A549 (cell line): Measurements from ENCODE around the gene ZFAND4.
"Not testable (repeated sequence)": the region's sequence is repeated elsewhere in the genome, so short reads cannot be mapped to it uniquely, and the experiment has no call there.

Experiments
- CBX8 ChIP-seq: fragments of 200-600 bp; sonication (generic); IDR thresholded peaks from 2 replicates; pipeline ENCODE4 v1.6.1; 2016
- CHD4 ChIP-seq: fragments of 200-600 bp; sonication (generic); IDR thresholded peaks from 2 replicates; pipeline ENCODE4 v1.6.1; 2016; ENCODE audit warnings: antibody characterized with exemption, mild to moderate bottlenecking, borderline replicate concordance
- MAFK ChIP-seq: fragments of 450-650 bp; IDR thresholded peaks from 2 replicates; pipeline ENCODE4 v1.6.1; 2014; ENCODE audit not compliant: partially characterized antibody
- MAZ ChIP-seq: fragments of 150-350 bp; IDR thresholded peaks from 2 replicates; pipeline ENCODE4 v1.6.1; 2014; ENCODE audit warnings: antibody characterized with exemption, low read depth, low read length, borderline replicate concordance
- POLR2A ChIP-seq: IDR thresholded peaks from 2 replicates; pipeline ENCODE4 v1.6.1; 2012; ENCODE audit warnings: mild to moderate bottlenecking, low read length
- POLR2AphosphoS2 ChIP-seq: conservative IDR thresholded peaks from 2 replicates; pipeline ENCODE4 v1.6.1; 2012; ENCODE audit warnings: low read length, improper control_type of control experiment, inconsistent platforms
- RFX5 ChIP-seq: fragments of 450-650 bp; IDR thresholded peaks from 2 replicates; pipeline ENCODE4 v1.7.1; 2014; ENCODE audit warnings: antibody characterized with exemption, mild to moderate bottlenecking, moderate library complexity
- TP53 ChIP-seq: fragments of 250-450 bp; sonication (Bioruptor Pico); IDR thresholded peaks from 2 replicates; pipeline ENCODE4 v1.5.0; 2021; ENCODE audit warnings: mild to moderate bottlenecking, moderate library complexity
- ZC3H11A ChIP-seq: fragments of 450-650 bp; IDR thresholded peaks from 2 replicates; pipeline ENCODE4 v1.6.1; 2014; ENCODE audit warnings: antibody characterized with exemption, mild to moderate bottlenecking
- TF ChIP-seq, protein P1 (sequence below): fragments of >200 bp; sonication (Bioruptor Twin); formaldehyde crosslinking; IDR thresholded peaks from 3 replicates; pipeline ENCODE4 v1.5.1; 2016
- TF ChIP-seq, protein P2 (sequence below): fragments of 450-650 bp; IDR thresholded peaks from 2 replicates; pipeline ENCODE4 v1.6.1; 2014; ENCODE audit warnings: antibody characterized with exemption
- TF ChIP-seq, protein P3 (sequence below): IDR thresholded peaks from 2 replicates; pipeline ENCODE4 v1.6.1; 2012
- TF ChIP-seq, protein P4 (sequence below): fragments of >200 bp; sonication (Bioruptor Twin); formaldehyde crosslinking; IDR thresholded peaks from 2 replicates; pipeline ENCODE4 v1.6.1; 2016

DNA sequence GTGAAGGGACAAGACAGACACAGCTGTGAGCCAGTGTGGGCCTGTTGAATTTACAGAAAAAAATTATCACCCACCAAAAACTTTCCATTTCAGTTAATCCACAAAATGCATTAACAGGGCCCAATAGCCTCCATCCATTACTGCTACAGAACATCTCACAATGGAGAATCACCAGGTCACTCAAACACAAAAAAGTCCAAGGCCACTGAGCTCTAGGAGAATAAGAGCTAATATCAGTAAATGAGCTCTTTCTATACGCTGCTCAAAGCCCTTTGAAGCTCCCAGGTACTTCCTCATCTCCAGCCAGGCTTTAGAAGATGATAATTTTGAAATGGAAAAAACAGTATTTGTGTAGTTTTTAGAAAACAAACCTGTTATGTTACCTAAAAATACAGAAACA lies 45.1 kb upstream of the ZFAND4 start:
- TF ChIP-seq, protein P1, sequence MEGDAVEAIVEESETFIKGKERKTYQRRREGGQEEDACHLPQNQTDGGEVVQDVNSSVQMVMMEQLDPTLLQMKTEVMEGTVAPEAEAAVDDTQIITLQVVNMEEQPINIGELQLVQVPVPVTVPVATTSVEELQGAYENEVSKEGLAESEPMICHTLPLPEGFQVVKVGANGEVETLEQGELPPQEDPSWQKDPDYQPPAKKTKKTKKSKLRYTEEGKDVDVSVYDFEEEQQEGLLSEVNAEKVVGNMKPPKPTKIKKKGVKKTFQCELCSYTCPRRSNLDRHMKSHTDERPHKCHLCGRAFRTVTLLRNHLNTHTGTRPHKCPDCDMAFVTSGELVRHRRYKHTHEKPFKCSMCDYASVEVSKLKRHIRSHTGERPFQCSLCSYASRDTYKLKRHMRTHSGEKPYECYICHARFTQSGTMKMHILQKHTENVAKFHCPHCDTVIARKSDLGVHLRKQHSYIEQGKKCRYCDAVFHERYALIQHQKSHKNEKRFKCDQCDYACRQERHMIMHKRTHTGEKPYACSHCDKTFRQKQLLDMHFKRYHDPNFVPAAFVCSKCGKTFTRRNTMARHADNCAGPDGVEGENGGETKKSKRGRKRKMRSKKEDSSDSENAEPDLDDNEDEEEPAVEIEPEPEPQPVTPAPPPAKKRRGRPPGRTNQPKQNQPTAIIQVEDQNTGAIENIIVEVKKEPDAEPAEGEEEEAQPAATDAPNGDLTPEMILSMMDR: not testable (repeated sequence)
- TF ChIP-seq, protein P2, sequence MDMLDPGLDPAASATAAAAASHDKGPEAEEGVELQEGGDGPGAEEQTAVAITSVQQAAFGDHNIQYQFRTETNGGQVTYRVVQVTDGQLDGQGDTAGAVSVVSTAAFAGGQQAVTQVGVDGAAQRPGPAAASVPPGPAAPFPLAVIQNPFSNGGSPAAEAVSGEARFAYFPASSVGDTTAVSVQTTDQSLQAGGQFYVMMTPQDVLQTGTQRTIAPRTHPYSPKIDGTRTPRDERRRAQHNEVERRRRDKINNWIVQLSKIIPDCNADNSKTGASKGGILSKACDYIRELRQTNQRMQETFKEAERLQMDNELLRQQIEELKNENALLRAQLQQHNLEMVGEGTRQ: not testable (repeated sequence)
- TF ChIP-seq, protein P3, sequence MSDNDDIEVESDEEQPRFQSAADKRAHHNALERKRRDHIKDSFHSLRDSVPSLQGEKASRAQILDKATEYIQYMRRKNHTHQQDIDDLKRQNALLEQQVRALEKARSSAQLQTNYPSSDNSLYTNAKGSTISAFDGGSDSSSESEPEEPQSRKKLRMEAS: not testable (repeated sequence)
- TF ChIP-seq, protein P4, sequence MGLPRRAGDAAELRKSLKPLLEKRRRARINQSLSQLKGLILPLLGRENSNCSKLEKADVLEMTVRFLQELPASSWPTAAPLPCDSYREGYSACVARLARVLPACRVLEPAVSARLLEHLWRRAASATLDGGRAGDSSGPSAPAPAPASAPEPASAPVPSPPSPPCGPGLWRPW: not testable (repeated sequence)
- not testable (repeated sequence) for TF ChIP-seq MAFK; MAZ; POLR2AphosphoS2; CBX8; ZC3H11A; RFX5; POLR2A; CHD4; TP53 (CRISPR knock-in tag)
